Esophagus muscularis mucosa (tissue), 4 donors: Measurements from ENCODE around the gene LTBP2.

Source experiments
- CTCF ChIP-seq, 3 experiments: fragments of 200-600 bp in 2 of 3; fragments of 450-650 bp in 1 of 3; sonication (generic) in 2 of 3; IDR thresholded peaks; one replicate each; pipeline ENCODE4 v1.5.1; 2017 to 2019; ENCODE audit warnings: antibody characterized with exemption in 3 of 3, mild to moderate bottlenecking in 2 of 3, moderate library complexity in 1 of 3
- EP300 ChIP-seq: sonication (generic); formaldehyde crosslinking; IDR thresholded peaks from one replicate; pipeline ENCODE4 v1.6.1; 2017; ENCODE audit warnings: antibody characterized with exemption
- POLR2A ChIP-seq: fragments of 450-650 bp; IDR thresholded peaks from one replicate; pipeline ENCODE4 v1.6.1; 2017; ENCODE audit warnings: antibody characterized with exemption, moderate library complexity, mild to moderate bottlenecking, low read depth

GRCh38 chr14:74504412-74504811 is 107.6 kb downstream of the LTBP2 start:
- TF ChIP-seq CTCF (IDR thresholded peaks at IDR 0.05) (no peak), POLR2A (no peak), EP300 (no peak)
